H1 (cell line): ENCODE results near the gene NAA50.

Experiments used
- HDAC2 ChIP-seq, 2 experiments: fragments of 300-600 bp in 1 of 2; sonication (generic) in 1 of 2; IDR thresholded peaks; 2 replicates each; pipeline ENCODE4 v1.6.1; 2011 to 2012; ENCODE audit warnings: low read depth in 2 of 2, low read length in 2 of 2, mild to moderate bottlenecking in 2 of 2, moderate library complexity in 2 of 2, borderline replicate concordance in 1 of 2, inconsistent platforms in 1 of 2
- JUND ChIP-seq: IDR thresholded peaks from 2 replicates; pipeline ENCODE4 v1.6.1; 2011; ENCODE audit warnings: mild to moderate bottlenecking, improper control_type of control experiment, low read length
- POLR2A ChIP-seq, 2 experiments: IDR thresholded peaks; 1 replicate in 1 of 2; 2 replicates in 1 of 2; pipeline ENCODE4 v1.6.1; 2011; ENCODE audit warnings: low read depth in 2 of 2, low read length in 2 of 2, mild to moderate bottlenecking in 2 of 2; ENCODE audit errors: control extremely low read depth in 1 of 2
- RXRA ChIP-seq: IDR thresholded peaks from 2 replicates; pipeline ENCODE4 v1.6.1; 2011; ENCODE audit warnings: low read depth, mild to moderate bottlenecking, low read length, moderate library complexity; ENCODE audit not compliant: insufficient read depth
- SIN3A ChIP-seq, 2 experiments: IDR thresholded peaks in 1 of 2; conservative IDR thresholded peaks in 1 of 2; 2 replicates each; pipeline ENCODE4 v1.6.1; 2011 to 2012; ENCODE audit warnings: low read length in 2 of 2, improper control_type of control experiment in 1 of 2, low read depth in 1 of 2, mild to moderate bottlenecking in 1 of 2
- TBP ChIP-seq: IDR thresholded peaks from 2 replicates; pipeline ENCODE4 v1.6.1; 2011; ENCODE audit warnings: low read depth, low read length, improper control_type of control experiment
- TF ChIP-seq, protein P1 (sequence below): IDR thresholded peaks from 2 replicates; pipeline ENCODE4 v1.6.1; 2012; ENCODE audit warnings: low read length, inconsistent platforms

DNA sequence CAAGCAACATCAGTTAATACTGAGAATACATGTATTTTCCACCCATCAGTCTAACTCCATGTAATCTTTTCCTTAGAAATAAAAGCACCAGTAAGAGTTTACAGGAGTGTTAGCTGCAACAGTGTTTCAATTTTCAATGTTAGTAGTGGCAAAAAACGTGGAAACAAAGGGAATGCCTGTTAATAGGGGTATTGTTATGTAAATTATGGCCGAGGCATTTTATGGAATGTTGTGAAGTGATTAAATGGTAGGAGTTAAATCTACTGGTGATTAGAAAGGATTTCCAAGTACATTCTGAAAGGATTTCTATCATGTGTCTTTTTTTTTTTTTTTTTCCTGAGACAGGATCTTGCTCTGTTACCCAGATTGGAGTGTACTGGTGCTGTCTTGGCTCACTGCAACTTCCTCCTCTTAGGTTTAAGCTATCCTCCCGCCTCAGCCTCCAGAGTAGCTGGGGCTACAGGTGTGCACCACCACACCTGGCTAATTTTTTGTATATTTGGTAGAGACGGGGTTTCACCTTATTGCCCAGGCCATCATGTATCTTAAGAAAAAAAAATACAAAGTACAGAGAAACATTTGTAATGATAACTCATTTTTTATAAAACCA lies 7.4 kb upstream of the NAA50 start:
- TF ChIP-seq POLR2A (IDR thresholded peaks at IDR 0.05; ENCODE audit: control extremely low read depth in 1 of 2, low read depth in 2 of 2, low read length in 2 of 2) (no peak), HDAC2 (IDR thresholded peaks at IDR 0.05; ENCODE audit: borderline replicate concordance in 1 of 2, low read depth in 2 of 2, low read length in 2 of 2) (no peak), SIN3A (conservative IDR thresholded peaks at IDR 0.05 in 1 of 2, IDR thresholded peaks at IDR 0.05 in 1 of 2; ENCODE audit: low read depth in 1 of 2, low read length in 2 of 2) (no peak), RXRA (no peak), JUND (no peak), TBP (no peak)
- TF ChIP-seq, protein P1, sequence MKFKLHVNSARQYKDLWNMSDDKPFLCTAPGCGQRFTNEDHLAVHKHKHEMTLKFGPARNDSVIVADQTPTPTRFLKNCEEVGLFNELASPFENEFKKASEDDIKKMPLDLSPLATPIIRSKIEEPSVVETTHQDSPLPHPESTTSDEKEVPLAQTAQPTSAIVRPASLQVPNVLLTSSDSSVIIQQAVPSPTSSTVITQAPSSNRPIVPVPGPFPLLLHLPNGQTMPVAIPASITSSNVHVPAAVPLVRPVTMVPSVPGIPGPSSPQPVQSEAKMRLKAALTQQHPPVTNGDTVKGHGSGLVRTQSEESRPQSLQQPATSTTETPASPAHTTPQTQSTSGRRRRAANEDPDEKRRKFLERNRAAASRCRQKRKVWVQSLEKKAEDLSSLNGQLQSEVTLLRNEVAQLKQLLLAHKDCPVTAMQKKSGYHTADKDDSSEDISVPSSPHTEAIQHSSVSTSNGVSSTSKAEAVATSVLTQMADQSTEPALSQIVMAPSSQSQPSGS: no peak
